ENCODE measurements around the gene ARHGAP22.
"Not testable (repeated sequence)": the region's sequence is repeated elsewhere in the genome, so short reads cannot be mapped to it uniquely, and the experiment has no call there.

The ARHGAP22 gene

GRCh38 chr10:48442090-48442808 is 162.6 kb downstream of the ARHGAP22 start:
- in situ Hi-C loops (cut with HindIII; ENCODE audit: low sequenced_read_pairs) = no loop called here

- in situ Hi-C loops (cut with HindIII; ENCODE audit: low sequenced_read_pairs) = no loop called here
Observed at GRCh38 chr10:48440771-48441170, 164.1 kb downstream of the ARHGAP22 start.

GRCh38 chr10:48439581-48440041 is 165.3 kb downstream of the ARHGAP22 start:
- in situ Hi-C loops (cut with HindIII; ENCODE audit: low sequenced_read_pairs) = no loop called here

GRCh38 chr10:48439031-48439430 is 165.8 kb downstream of the ARHGAP22 start:
- in situ Hi-C loops (cut with HindIII; ENCODE audit: low sequenced_read_pairs) = no loop called here

- in situ Hi-C loops (cut with HindIII; ENCODE audit: low sequenced_read_pairs) = no loop called here
Observed at GRCh38 chr10:48437546-48437945, 167.3 kb downstream of the ARHGAP22 start.

- in situ Hi-C loops (cut with HindIII; ENCODE audit: low sequenced_read_pairs) = no loop called here
Observed at GRCh38 chr10:48431871-48432270, 173.0 kb downstream of the ARHGAP22 start.

- in situ Hi-C loops (cut with HindIII; ENCODE audit: low sequenced_read_pairs) = no loop called here
Observed at GRCh38 chr10:48430402-48430993, 174.4 kb downstream of the ARHGAP22 start.

- in situ Hi-C loops (cut with HindIII; ENCODE audit: low sequenced_read_pairs) = no loop called here
Observed at GRCh38 chr10:48429309-48429708, 175.6 kb downstream of the ARHGAP22 start.

GRCh38 chr10:48428896-48429295 is 176.0 kb downstream of the ARHGAP22 start:
- in situ Hi-C loops (cut with HindIII; ENCODE audit: low sequenced_read_pairs) = no loop called here

GRCh38 chr10:48423884-48424283 is 181.0 kb downstream of the ARHGAP22 start:
- in situ Hi-C loops (cut with HindIII; ENCODE audit: low sequenced_read_pairs) = no loop called here

- in situ Hi-C loops (cut with HindIII; ENCODE audit: low sequenced_read_pairs) = not testable (repeated sequence)
Observed at GRCh38 chr10:48421862-48422261, 183.0 kb downstream of the ARHGAP22 start.

GRCh38 chr10:48419714-48420113 is 185.2 kb downstream of the ARHGAP22 start:
- in situ Hi-C loops (cut with HindIII; ENCODE audit: low sequenced_read_pairs) = loop anchor here (5.0 kb wide), 1 partner anchor 52 kb away; no protein-coding TSS in a partner anchor

- in situ Hi-C loops (cut with HindIII; ENCODE audit: low sequenced_read_pairs) = loop anchor here (5.0 kb wide), 1 partner anchor 51 kb away; no protein-coding TSS in a partner anchor
Observed at GRCh38 chr10:48418189-48418788, 186.6 kb downstream of the ARHGAP22 start.

- in situ Hi-C loops (cut with HindIII; ENCODE audit: low sequenced_read_pairs) = loop anchor here (5.0 kb wide), 1 partner anchor 50 kb away; no protein-coding TSS in a partner anchor
Observed at GRCh38 chr10:48417374-48417773, 187.5 kb downstream of the ARHGAP22 start.

- in situ Hi-C loops (cut with HindIII; ENCODE audit: low sequenced_read_pairs) = loop anchor here (5.0 kb wide), 1 partner anchor 49 kb away; no protein-coding TSS in a partner anchor
Observed at GRCh38 chr10:48416584-48417232, 188.2 kb downstream of the ARHGAP22 start.

- in situ Hi-C loops (cut with HindIII; ENCODE audit: low sequenced_read_pairs) = loop anchor here (5.0 kb wide), 1 partner anchor 47 kb away; no protein-coding TSS in a partner anchor
Observed at GRCh38 chr10:48414778-48415177, 190.1 kb downstream of the ARHGAP22 start.

GRCh38 chr10:48414160-48414559 is 190.7 kb downstream of the ARHGAP22 start:
- in situ Hi-C loops (cut with HindIII; ENCODE audit: low sequenced_read_pairs) = no loop called here

GRCh38 chr10:48412933-48413332 is 191.9 kb downstream of the ARHGAP22 start:
- in situ Hi-C loops (cut with HindIII; ENCODE audit: low sequenced_read_pairs) = no loop called here

- in situ Hi-C loops (cut with HindIII; ENCODE audit: low sequenced_read_pairs) = no loop called here
Observed at GRCh38 chr10:48412081-48412480, 192.8 kb downstream of the ARHGAP22 start.

GRCh38 chr10:48411510-48411909 is 193.4 kb downstream of the ARHGAP22 start:
- in situ Hi-C loops (cut with HindIII; ENCODE audit: low sequenced_read_pairs) = no loop called here

GRCh38 chr10:48410503-48410902 is 194.4 kb downstream of the ARHGAP22 start:
- in situ Hi-C loops (cut with HindIII; ENCODE audit: low sequenced_read_pairs) = no loop called here

All from endothelial cell of hepatic sinusoid (primary cell).